Ascending aorta (tissue), 2 donors: Measurements from ENCODE around the gene OR6X1. TPM values are rescaled to one million over a fixed set of nuclear protein-coding genes. Genes with fewer than 3 reads are reported as not detected.
"Not testable (repeated sequence)": the region's sequence is repeated elsewhere in the genome, so short reads cannot be mapped to it uniquely, and the experiment has no call there.

Source experiments
- DNase-seq, 2 donors: peaks; one replicate each; pipeline ENCODE4 v3.0.0-alpha.2; 2019; ENCODE audit warnings: low spot score in 2 of 2
- H3K27ac ChIP-seq, 2 donors: fragments of 200-600 bp; sonication (generic); one replicate each; pipeline ENCODE4 v1.5.1; 2016 to 2017; ENCODE audit warnings: mild to moderate bottlenecking in 1 of 2
- H3K27me3 ChIP-seq: fragments of 200-600 bp; sonication (generic); one replicate; pipeline ENCODE4 v1.5.1; 2017
- H3K36me3 ChIP-seq, 2 donors: fragments of 200-600 bp; sonication (generic); one replicate each; pipeline ENCODE4 v1.5.1; 2016
- H3K4me1 ChIP-seq, 2 donors: fragments of 200-600 bp; sonication (generic); one replicate each; pipeline ENCODE4 v1.5.1; 2016 to 2017; ENCODE audit warnings: mild to moderate bottlenecking in 1 of 2
- H3K4me3 ChIP-seq, 2 donors: fragments of 200-600 bp; sonication (generic); one replicate each; pipeline ENCODE4 v1.5.1; 2016 to 2017; ENCODE audit warnings: mild to moderate bottlenecking in 1 of 2
- H3K9me3 ChIP-seq, 2 donors: fragments of 200-600 bp; sonication (generic); one replicate each; pipeline ENCODE4 v1.5.1; 2016
- intact Hi-C: fragments of 100-400 bp; cut with DNase I; formaldehyde crosslinking; loops from one replicate; pipeline ENCODE4 v1.15.1; 2023
- total RNA-seq: library from RNA; depleted of rRNA; stranded (reverse); fragments of >200 nt; gene quantifications from one replicate; pipeline ENCODE4 v1.1.0, GENCODE V29; 2016
- TF ChIP-seq, protein P1 (sequence below), 3 experiments: fragments of 200-600 bp in 2 of 3; fragments of 450-650 bp in 1 of 3; sonication (generic) in 2 of 3; IDR thresholded peaks; one replicate each; pipeline ENCODE4 v1.5.1; 2016 to 2019; ENCODE audit warnings: antibody characterized with exemption in 3 of 3, mild to moderate bottlenecking in 1 of 3, moderate library complexity in 1 of 3

The OR6X1 gene
- total RNA-seq, 1 donor from 2014 or later, result not detected

DNA sequence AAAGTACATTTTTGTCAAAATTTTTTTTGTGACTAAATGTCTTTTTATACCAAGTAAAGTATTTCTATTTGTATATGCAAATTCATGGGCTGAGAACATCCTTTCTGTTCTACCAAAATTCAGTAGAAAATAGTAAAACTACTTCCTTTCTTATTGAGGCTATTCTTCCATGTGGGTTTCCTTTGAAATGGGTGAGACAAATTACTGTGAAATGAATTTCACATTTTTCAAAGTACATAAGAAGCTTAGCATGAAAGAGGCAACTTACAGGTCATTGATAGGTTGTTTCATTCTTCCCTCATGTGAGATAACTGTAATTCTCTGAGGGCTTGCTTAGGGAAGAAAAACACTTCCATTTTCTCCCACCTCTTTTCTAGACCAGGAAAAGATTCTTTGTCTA lies 1.0 kb upstream of the OR6X1 start:
- Histone ChIP-seq H3K4me1 (no peaks in the 10 kb centered on the region), H3K27me3 (no peaks in the 10 kb centered on the region), H3K36me3 (no peaks in the 10 kb centered on the region), H3K4me3 (no peak overlapping the region), H3K9me3 (no peaks in the 10 kb centered on the region), H3K27ac (no peak overlapping the region)
- intact Hi-C loops, result no loop called here
- DNase-seq, result no peak
- TF ChIP-seq, protein P1, sequence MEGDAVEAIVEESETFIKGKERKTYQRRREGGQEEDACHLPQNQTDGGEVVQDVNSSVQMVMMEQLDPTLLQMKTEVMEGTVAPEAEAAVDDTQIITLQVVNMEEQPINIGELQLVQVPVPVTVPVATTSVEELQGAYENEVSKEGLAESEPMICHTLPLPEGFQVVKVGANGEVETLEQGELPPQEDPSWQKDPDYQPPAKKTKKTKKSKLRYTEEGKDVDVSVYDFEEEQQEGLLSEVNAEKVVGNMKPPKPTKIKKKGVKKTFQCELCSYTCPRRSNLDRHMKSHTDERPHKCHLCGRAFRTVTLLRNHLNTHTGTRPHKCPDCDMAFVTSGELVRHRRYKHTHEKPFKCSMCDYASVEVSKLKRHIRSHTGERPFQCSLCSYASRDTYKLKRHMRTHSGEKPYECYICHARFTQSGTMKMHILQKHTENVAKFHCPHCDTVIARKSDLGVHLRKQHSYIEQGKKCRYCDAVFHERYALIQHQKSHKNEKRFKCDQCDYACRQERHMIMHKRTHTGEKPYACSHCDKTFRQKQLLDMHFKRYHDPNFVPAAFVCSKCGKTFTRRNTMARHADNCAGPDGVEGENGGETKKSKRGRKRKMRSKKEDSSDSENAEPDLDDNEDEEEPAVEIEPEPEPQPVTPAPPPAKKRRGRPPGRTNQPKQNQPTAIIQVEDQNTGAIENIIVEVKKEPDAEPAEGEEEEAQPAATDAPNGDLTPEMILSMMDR (IDR thresholded peaks at IDR 0.05), result no peak

DNA sequence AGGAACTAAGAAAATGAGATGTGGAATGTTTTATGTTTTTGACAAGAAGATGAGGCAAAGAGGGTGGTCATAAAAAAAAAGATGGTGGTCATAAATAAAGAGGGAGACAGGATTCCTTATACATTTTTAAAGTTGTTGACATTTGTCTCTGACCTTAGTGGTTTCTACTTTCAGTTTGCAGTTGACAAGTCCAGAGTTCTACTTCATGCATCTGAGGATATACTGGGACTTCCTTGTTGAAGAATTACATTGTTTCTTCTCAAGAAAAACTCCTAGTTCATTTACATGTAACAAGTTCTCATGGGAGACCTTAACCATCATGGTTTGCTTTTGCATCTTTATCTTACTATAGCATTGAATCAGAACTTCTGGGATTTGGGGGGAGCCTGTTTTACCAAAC lies 1.2 kb downstream of the OR6X1 start:
- H3K9me3 ChIP-seq, result no peaks in the 10 kb centered on the region
- no peaks in the 10 kb centered on the region for H3K36me3 ChIP-seq
- DNase-seq, result no peak
- H3K27ac ChIP-seq, result no peak overlapping the region
- H3K4me3 ChIP-seq, result no peak overlapping the region
- intact Hi-C loops, result no loop called here
- H3K4me1 ChIP-seq, result no peaks in the 10 kb centered on the region
- no peaks in the 10 kb centered on the region for H3K27me3 ChIP-seq
- TF ChIP-seq, protein P1 (IDR thresholded peaks at IDR 0.05), result no peak

DNA sequence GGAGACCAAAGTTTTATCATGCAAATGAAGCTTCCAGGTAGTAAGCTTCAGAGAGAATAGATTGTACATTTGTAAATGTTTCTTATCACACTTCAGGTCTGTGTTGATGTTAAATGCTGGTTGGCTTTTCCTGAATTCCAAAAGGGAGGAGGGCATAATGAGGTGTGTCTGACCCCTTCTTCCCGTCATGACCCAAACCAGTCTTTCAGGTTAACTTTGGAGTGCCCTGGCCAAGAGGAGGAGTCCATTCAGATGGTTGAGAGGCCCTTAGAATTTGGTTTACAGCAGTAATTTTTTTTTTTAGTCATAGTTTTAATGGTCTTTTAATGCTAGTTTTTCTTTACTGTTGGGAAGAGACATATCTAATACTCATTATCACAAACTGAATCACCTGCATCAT lies 2.5 kb downstream of the OR6X1 start:
- Histone ChIP-seq H3K27ac (no peak overlapping the region), H3K4me1 (no peaks in the 10 kb centered on the region), H3K4me3 (no peak overlapping the region), H3K27me3 (no peaks in the 10 kb centered on the region), H3K9me3 (no peaks in the 10 kb centered on the region), H3K36me3 (no peaks in the 10 kb centered on the region)
- no peak for DNase-seq
- TF ChIP-seq, protein P1 (IDR thresholded peaks at IDR 0.05), result no peak
- intact Hi-C loops, result no loop called here

DNA sequence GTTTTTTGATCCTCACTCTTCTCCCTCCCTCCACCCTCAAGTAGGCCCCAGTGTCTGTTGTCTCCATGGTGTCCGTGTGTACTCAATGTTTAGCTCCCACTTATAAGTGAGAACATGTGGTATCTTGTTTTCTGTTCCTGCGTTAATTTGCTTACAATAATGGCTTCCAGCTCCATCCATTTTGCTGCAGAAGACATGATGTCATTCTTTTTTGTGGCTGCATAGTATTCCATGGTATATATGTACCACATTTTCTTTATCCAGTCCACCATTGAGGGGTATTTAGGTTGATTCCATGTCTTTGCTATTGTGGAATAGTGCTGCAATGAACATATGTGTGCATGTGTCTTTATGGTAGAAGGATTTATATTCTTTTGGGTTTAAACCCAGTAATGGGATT lies 6.0 kb downstream of the OR6X1 start:
- H3K27me3 ChIP-seq, H3K36me3 ChIP-seq, intact Hi-C loops, H3K4me3 ChIP-seq, H3K4me1 ChIP-seq, H3K27ac ChIP-seq, H3K9me3 ChIP-seq, DNase-seq: not testable (repeated sequence)

DNA sequence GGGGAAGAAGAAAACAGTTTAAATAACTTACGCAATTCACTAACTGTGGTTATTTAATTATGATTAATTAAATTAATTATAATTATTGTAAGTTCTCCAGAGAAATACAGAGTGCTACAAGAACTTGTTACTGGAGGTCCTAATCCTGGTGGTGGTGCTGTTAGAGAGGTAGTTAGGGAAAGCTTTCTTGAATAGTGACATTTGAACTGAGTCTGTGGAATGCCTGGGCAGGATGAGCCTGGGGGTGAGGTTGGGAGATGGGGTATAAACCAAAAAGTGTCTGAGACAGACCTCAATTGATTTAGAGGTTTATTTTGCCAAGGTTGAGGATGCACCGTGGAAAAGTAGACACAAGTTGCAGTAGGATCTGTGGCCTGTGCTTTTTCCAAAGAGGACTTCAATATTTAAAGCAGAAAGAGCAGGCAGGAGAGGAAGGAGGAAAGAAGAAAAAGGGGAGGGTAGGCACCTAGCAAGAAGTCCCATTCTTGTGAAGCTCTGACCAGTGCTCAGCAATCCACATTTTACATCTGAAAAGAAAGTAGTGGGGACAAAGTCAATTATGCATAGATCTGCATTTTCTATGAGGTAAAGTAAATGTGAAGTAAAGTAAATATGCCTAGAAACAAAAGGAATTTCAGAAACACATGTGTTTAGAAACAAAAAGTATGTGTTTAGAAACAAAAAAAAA lies 8.4 kb downstream of the OR6X1 start:
- no peak overlapping the region for H3K4me3 ChIP-seq
- no peak for DNase-seq
- no peaks in the 10 kb centered on the region for H3K27me3 ChIP-seq
- TF ChIP-seq, protein P1 (IDR thresholded peaks at IDR 0.05), result no peak
- intact Hi-C loops, result no loop called here
- no peaks in the 10 kb centered on the region for H3K36me3 ChIP-seq
- no peak overlapping the region for H3K27ac ChIP-seq
- no peaks in the 10 kb centered on the region for H3K9me3 ChIP-seq
- H3K4me1 ChIP-seq, result peaks cover 0 to 9% of the 10 kb centered on the region in 2 donors

DNA sequence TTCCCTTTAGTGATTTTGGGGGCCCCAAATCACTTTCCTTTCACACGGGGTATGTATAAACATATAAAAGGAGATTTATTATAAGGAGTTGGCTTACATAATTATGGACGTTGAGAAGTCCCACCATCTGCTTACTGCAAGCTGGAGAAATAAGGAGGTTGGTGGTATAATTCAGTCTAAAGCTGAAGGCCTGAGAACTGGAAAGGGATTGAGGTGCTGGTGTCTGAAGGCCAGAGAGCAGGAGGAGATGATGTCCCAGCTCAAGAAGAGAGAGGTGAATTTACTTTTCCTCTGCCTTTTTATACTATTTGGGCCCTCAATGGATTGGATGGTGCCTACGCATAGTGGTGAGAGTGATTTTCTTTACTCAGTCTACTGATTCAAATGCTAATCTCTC lies 11.6 kb downstream of the OR6X1 start:
- Histone ChIP-seq H3K27me3 (no peaks in the 10 kb centered on the region), H3K4me3 (peak overlapping the region; percentile 90 to 94), H3K36me3 (no peaks in the 10 kb centered on the region), H3K4me1 (peaks cover 0 to 14% of the 10 kb centered on the region in 2 donors), H3K27ac (no peak overlapping the region), H3K9me3 (no peaks in the 10 kb centered on the region)
- no peak for DNase-seq
- TF ChIP-seq, protein P1 (IDR thresholded peaks at IDR 0.05), result no peak
- intact Hi-C loops, result no loop called here
